Measurements from ENCODE around the gene SLC26A1.

- TF ChIP-seq CTCF (IDR thresholded peaks at IDR 0.05): no peak
- TF ChIP-seq REST (IDR thresholded peaks at IDR 0.05; ENCODE audit: insufficient read depth in 1 of 2, low read depth in 2 of 2, low read length in 1 of 2): no peak
Observed at GRCh38 chr4:978957-979701, 14.1 kb downstream of the SLC26A1 start.

All from Panc1 (cell line).